Spleen (tissue), 11 donors: ENCODE data around the gene OIP5. TPM values are rescaled to one million over a fixed set of nuclear protein-coding genes. Genes with fewer than 3 reads are reported as not detected.

ENCODE experiments used
- DNase-seq: peaks from one replicate; pipeline ENCODE4 v3.0.0-alpha.2; 2020
- H3K27ac ChIP-seq, 8 donors: fragments of 200-600 bp; sonication (generic) in 7 of 8; 1 replicate in 4 of 8; 2 replicates in 4 of 8; pipeline versions ENCODE4 v1.5.0 to v1.8.0; 2016 to 2021; ENCODE audit warnings: inconsistent platforms in 4 of 8, mild to moderate bottlenecking in 4 of 8, moderate library complexity in 1 of 8
- H3K27me3 ChIP-seq, 7 donors: fragments of 200-600 bp; sonication (generic) in 6 of 7; replicated peaks in 1 of 7; 1 replicate in 4 of 7; 2 replicates in 3 of 7; pipeline versions ENCODE4 v1.5.0 to v1.8.0; 2016 to 2021; ENCODE audit warnings: inconsistent platforms in 3 of 7, mild to moderate bottlenecking in 1 of 7
- H3K36me3 ChIP-seq, 6 donors: fragments of 200-600 bp; sonication (generic) in 5 of 6; 1 replicate in 4 of 6; 2 replicates in 2 of 6; pipeline versions ENCODE4 v1.5.0 to v1.8.0; 2016 to 2021; ENCODE audit warnings: inconsistent platforms in 2 of 6
- H3K4me1 ChIP-seq, 6 donors: fragments of 200-600 bp; sonication (generic) in 5 of 6; 1 replicate in 3 of 6; 2 replicates in 3 of 6; pipeline versions ENCODE4 v1.5.0 to v1.8.0; 2016 to 2021; ENCODE audit warnings: inconsistent platforms in 3 of 6
- H3K4me3 ChIP-seq, 8 donors: fragments of 200-600 bp; sonication (generic) in 7 of 8; 1 replicate in 4 of 8; 2 replicates in 4 of 8; pipeline versions ENCODE4 v1.5.0 to v1.8.0; 2016 to 2021; ENCODE audit warnings: inconsistent platforms in 4 of 8, mild to moderate bottlenecking in 4 of 8, moderate library complexity in 2 of 8
- H3K9me3 ChIP-seq, 8 donors: fragments of 200-600 bp; sonication (generic) in 7 of 8; 1 replicate in 4 of 8; 2 replicates in 4 of 8; pipeline versions ENCODE4 v1.5.0 to v1.8.0; 2016 to 2021; ENCODE audit warnings: inconsistent platforms in 4 of 8
- CTCF ChIP-seq, 11 experiments: fragments of 200-600 bp in 7 of 11; fragments of 450-650 bp in 4 of 11; sonication (generic) in 4 of 11; IDR thresholded peaks in 8 of 11; conservative IDR thresholded peaks in 3 of 11; 1 replicate in 7 of 11; 2 replicates in 4 of 11; pipeline versions ENCODE4 v1.4.0 to v1.8.0; 2016 to 2021; ENCODE audit warnings: antibody characterized with exemption in 11 of 11, inconsistent platforms in 4 of 11, mild to moderate bottlenecking in 1 of 11
- POLR2A ChIP-seq, 3 donors: fragments of 450-650 bp; IDR thresholded peaks; one replicate each; pipeline ENCODE4 v1.5.1; 2017; ENCODE audit warnings: antibody characterized with exemption in 3 of 3, mild to moderate bottlenecking in 1 of 3
- POLR2AphosphoS5 ChIP-seq, 3 donors: sonication (generic); formaldehyde crosslinking; IDR thresholded peaks; one replicate each; pipeline ENCODE4 v1.5.1; 2017; ENCODE audit warnings: antibody characterized with exemption in 3 of 3
- WGBS, 5 donors: extraction: QIAGEN DNeasy Blood & Tissue Kit in 3 of 5; methylation state at CpG; one replicate each; pipeline versions ENCODE4 v1.1.5 to v1.1.7; 2013 to 2018; 5-methylcytosine and 5-hydroxymethylcytosine counted together
- intact Hi-C: fragments of 100-400 bp; cut with DNase I; formaldehyde crosslinking; loops from one replicate; pipeline ENCODE4 v1.15.0; 2023; ENCODE audit warnings: low total_unique reads
- polyA plus RNA-seq, 3 donors: library from polyadenylated mRNA; stranded (reverse); fragments of 200-250 nt; gene quantifications; one replicate each; pipeline ENCODE4 v1.2.1, GENCODE V29; 2013
- total RNA-seq, 7 donors: library from RNA; depleted of rRNA in 3 of 7; stranded (reverse); fragments of >200 nt in 3 of 7; fragmentation: NEBNext Ultra II Directional in 4 of 7; extraction: Animal tissue kit (Norgen Biotek cat#: 25700) in 4 of 7; gene quantifications; one replicate each; pipeline versions ENCODE4 v1.1.0 to v1.2.1, GENCODE V29; 2016 to 2021
- donor health status: healthy with polysubstance abuse.
- donor health status: DM: no; HTN: no; CAD: no; lungs with moderate emphysema.
- donor health status: DM: no; HTN: no; CAD: no.
- donor health status: Bipolar disorder and iron deficiency.
- donor health status: healthy.
- donor health status: DM: no; HTN: no; CAD: no.
- donor health status: DM: yes; HTN: yes; CAD: no.

OIP5 gene
- total and polyA plus RNA-seq, 10 donors, result 1.1 to 6.0 (median 2.3) TPM; not detected in 1

DNA sequence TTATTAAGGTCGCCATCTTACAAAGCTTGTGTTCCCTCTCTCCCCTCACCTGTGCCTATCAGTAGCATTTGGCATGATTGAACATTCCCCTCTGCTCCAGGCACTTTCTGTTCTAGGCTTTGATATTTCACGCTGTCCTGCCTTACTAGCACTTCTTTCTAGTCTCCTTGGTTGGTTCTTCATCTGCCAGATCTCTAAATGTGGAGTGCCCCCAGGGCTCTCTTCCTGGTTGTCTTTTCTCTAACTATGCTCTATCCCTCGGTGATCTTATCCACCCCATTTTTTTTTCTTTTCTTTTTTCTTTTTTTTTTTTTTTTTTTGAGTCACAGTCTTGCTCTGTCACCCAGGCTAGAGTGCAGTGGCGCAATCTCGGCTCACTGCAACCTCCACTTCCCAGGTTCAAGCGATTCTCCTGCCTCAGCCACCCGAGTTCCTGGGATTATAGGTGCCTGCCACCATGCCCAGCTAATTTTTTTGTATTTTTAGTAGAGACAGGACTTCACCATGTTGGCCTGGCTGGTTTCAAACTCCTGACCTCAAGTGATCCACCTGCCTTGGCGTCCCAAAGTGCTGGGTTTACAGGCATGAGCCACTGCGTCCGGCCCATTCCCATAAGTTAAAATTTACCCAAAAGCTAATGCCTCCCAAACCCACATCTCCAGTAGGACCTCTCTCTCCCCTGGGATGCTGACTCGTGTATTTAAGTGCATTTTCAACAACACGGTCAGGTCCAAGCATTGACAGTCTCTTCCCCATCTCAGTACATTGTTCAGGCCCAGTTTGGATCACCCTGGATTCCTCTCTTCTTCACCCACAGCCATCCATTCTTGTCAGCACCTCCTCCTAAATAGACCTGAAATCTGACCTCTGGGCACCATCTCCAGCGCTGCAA, 5.5 kb upstream of the OIP5 start:
- intact Hi-C loops, result no loop called here
- WGBS, 5 donors, result 79 to 93% (median 86%) methylated on average over 13 of the region's 13 CpGs
- no peak overlapping the region for H3K27ac ChIP-seq

DNA sequence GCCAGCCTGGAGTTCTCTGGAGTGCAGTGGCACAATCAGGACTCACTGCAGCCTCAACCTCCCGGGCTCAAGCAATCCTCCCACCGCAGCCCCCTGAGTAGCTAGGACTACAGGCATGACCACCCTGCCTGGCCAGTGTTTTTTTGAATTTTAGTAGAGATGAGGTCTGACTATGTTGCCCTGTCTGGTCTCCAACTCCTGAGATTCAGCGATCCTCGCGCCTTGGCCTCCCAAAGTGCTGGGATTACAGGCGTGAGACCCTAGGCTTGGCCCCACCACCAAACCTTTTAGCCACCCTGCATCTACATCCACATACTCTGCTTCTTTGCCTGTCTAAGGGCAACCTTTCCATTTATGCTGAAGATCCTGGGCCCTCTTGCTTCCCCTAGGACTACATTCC, 4.7 kb upstream of the OIP5 start:
- WGBS, 5 donors, result 97 to 100% (median 98%) methylated on average over 6 of the region's 6 CpGs
- TF ChIP-seq POLR2AphosphoS5 (IDR thresholded peaks at IDR 0.05), result no peak
- no peak for TF ChIP-seq POLR2A (IDR thresholded peaks at IDR 0.05)
- TF ChIP-seq CTCF (IDR thresholded peaks at IDR 0.05 in 8 of 11, conservative IDR thresholded peaks at IDR 0.05 in 3 of 11), result no peak
- intact Hi-C loops, result no loop called here

More for the DNA sequence above, 5.5 kb upstream of the OIP5 start:
- H3K4me1 ChIP-seq, result peaks cover 7 to 37% (median 16%) of the 10 kb centered on the region in 6 donors
- H3K4me3 ChIP-seq, result no peak overlapping the region
- peaks cover 0 to 33% (median 0%) of the 10 kb centered on the region in 6 donors for H3K36me3 ChIP-seq
- TF ChIP-seq POLR2A (IDR thresholded peaks at IDR 0.05) (no peak), POLR2AphosphoS5 (IDR thresholded peaks at IDR 0.05) (no peak), CTCF (IDR thresholded peaks at IDR 0.05 in 8 of 11, conservative IDR thresholded peaks at IDR 0.05 in 3 of 11) (no peak)
- no peaks in the 10 kb centered on the region for H3K9me3 ChIP-seq
- no peak for DNase-seq
- H3K27me3 ChIP-seq, result no peaks in the 10 kb centered on the region

GRCh38 chr15:41336549-41336948, 4.2 kb upstream of the OIP5 start:
- no peak for TF ChIP-seq POLR2AphosphoS5 (IDR thresholded peaks at IDR 0.05)
- TF ChIP-seq CTCF (IDR thresholded peaks at IDR 0.05 in 8 of 11, conservative IDR thresholded peaks at IDR 0.05 in 3 of 11), result no peak
- TF ChIP-seq POLR2A (IDR thresholded peaks at IDR 0.05), result no peak
- WGBS, 5 donors, result 86 to 96% (median 92%) methylated on average over 4 of the region's 4 CpGs
- intact Hi-C loops, result no loop called here
- no peak for DNase-seq
- Histone ChIP-seq H3K4me1 (peaks cover 11 to 43% (median 22%) of the 10 kb centered on the region in 6 donors), H3K36me3 (peaks cover 0 to 20% (median 0%) of the 10 kb centered on the region in 6 donors), H3K27ac (no peak overlapping the region), H3K4me3 (no peak overlapping the region), H3K9me3 (no peaks in the 10 kb centered on the region), H3K27me3 (no peaks in the 10 kb centered on the region)

More for the DNA sequence above, 4.7 kb upstream of the OIP5 start:
- Histone ChIP-seq H3K4me3 (no peak overlapping the region), H3K36me3 (peaks cover 0 to 25% (median 0%) of the 10 kb centered on the region in 6 donors), H3K4me1 (peaks cover 7 to 38% (median 17%) of the 10 kb centered on the region in 6 donors), H3K27ac (no peak overlapping the region), H3K9me3 (no peaks in the 10 kb centered on the region), H3K27me3 (no peaks in the 10 kb centered on the region)
- no peak for DNase-seq
